GM15510 (cell line): ENCODE measurements around the gene TRIOBP.

ENCODE experiments used
- POLR2A ChIP-seq: IDR thresholded peaks from 3 replicates; pipeline ENCODE4 v1.6.1; 2011; ENCODE audit warnings: borderline replicate concordance; ENCODE audit not compliant: insufficient read length; ENCODE audit errors: extremely low read depth

Gene TRIOBP

GRCh38 chr22:37733625-37734401 lies 37.0 kb downstream of the TRIOBP start:
- no peak for TF ChIP-seq POLR2A

GRCh38 chr22:37734402-37734700 lies 37.5 kb downstream of the TRIOBP start:
- no peak for TF ChIP-seq POLR2A

GRCh38 chr22:37734964-37735451 lies 38.2 kb downstream of the TRIOBP start:
- TF ChIP-seq POLR2A, result no peak

GRCh38 chr22:37739035-37739434 lies 42.2 kb downstream of the TRIOBP start:
- TF ChIP-seq POLR2A, result no peak

- no peak for TF ChIP-seq POLR2A
Observed at GRCh38 chr22:37739611-37740049, 42.8 kb downstream of the TRIOBP start.

GRCh38 chr22:37740455-37741311 lies 43.8 kb downstream of the TRIOBP start:
- no peak for TF ChIP-seq POLR2A

- no peak for TF ChIP-seq POLR2A
Observed at GRCh38 chr22:37741312-37741795, 44.5 kb downstream of the TRIOBP start.

GRCh38 chr22:37742376-37743171 lies 45.7 kb downstream of the TRIOBP start:
- TF ChIP-seq POLR2A, result no peak

GRCh38 chr22:37744589-37744988 lies 47.7 kb downstream of the TRIOBP start:
- no peak for TF ChIP-seq POLR2A

GRCh38 chr22:37745548-37746365 lies 48.9 kb downstream of the TRIOBP start:
- TF ChIP-seq POLR2A, result no peak

GRCh38 chr22:37746366-37747079 lies 49.7 kb downstream of the TRIOBP start:
- peak; percentile 13 for TF ChIP-seq POLR2A

GRCh38 chr22:37747080-37747714 lies 50.3 kb downstream of the TRIOBP start:
- no peak for TF ChIP-seq POLR2A

GRCh38 chr22:37747715-37748100 lies 50.9 kb downstream of the TRIOBP start:
- no peak for TF ChIP-seq POLR2A
